Upper lobe of left lung (tissue), 6 donors: ENCODE results near the gene SYCP2L. TPM values are rescaled to one million over a fixed set of nuclear protein-coding genes. Genes with fewer than 3 reads are reported as not detected.
"Not testable (repeated sequence)": the region's sequence is repeated elsewhere in the genome, so short reads cannot be mapped to it uniquely, and the experiment has no call there.

Source experiments
- ATAC-seq, 2 donors: fragments of 200-7000 bp; cut with Tn5 transposase; one replicate each; pipeline ENCODE4 v1.9.1; 2022; ENCODE audit warnings: mild to moderate bottlenecking in 2 of 2, moderate library complexity in 2 of 2; ENCODE audit not compliant: low FRiP score in 2 of 2
- DNase-seq, 2 donors: peaks; one replicate each; pipeline ENCODE4 v3.0.0-alpha.2; 2019 to 2020
- H3K27ac ChIP-seq, 4 donors: fragments of 200-600 bp; sonication (generic); one replicate each; pipeline ENCODE4 v1.5.1; 2016 to 2019
- H3K27me3 ChIP-seq, 4 donors: fragments of 200-600 bp; sonication (generic); one replicate each; pipeline ENCODE4 v1.5.1; 2017 to 2019
- H3K36me3 ChIP-seq, 4 donors: fragments of 200-600 bp; sonication (generic); one replicate each; pipeline ENCODE4 v1.5.1; 2016 to 2019
- H3K4me1 ChIP-seq, 4 donors: fragments of 200-600 bp; sonication (generic); one replicate each; pipeline ENCODE4 v1.5.1; 2018 to 2019
- H3K4me3 ChIP-seq, 4 donors: fragments of 200-600 bp; sonication (generic); one replicate each; pipeline ENCODE4 v1.5.1; 2017 to 2019; ENCODE audit warnings: mild to moderate bottlenecking in 2 of 4, moderate library complexity in 1 of 4
- H3K9me3 ChIP-seq, 4 donors: fragments of 200-600 bp; sonication (generic); one replicate each; pipeline ENCODE4 v1.5.1; 2018 to 2019
- EP300 ChIP-seq, 4 donors: sonication (generic); formaldehyde crosslinking; IDR thresholded peaks; one replicate each; pipeline ENCODE4 v1.5.1; 2017; ENCODE audit warnings: antibody characterized with exemption in 4 of 4, control low read depth in 2 of 4
- POLR2A ChIP-seq, 4 donors: fragments of 450-650 bp; IDR thresholded peaks; one replicate each; pipeline ENCODE4 v1.5.1; 2016 to 2017; ENCODE audit warnings: antibody characterized with exemption in 4 of 4, mild to moderate bottlenecking in 2 of 4
- POLR2AphosphoS5 ChIP-seq, 2 donors: sonication (generic); formaldehyde crosslinking; IDR thresholded peaks; one replicate each; pipeline ENCODE4 v1.5.1; 2017; ENCODE audit warnings: antibody characterized with exemption in 2 of 2
- WGBS, 2 donors: methylation state at CpG; one replicate each; pipeline ENCODE4 v1.1.5; 2017 to 2018; 5-methylcytosine and 5-hydroxymethylcytosine counted together
- total RNA-seq, 6 donors: library from RNA; depleted of rRNA in 4 of 6; stranded (reverse); fragments of >200 nt in 4 of 6; gene quantifications; one replicate each; pipeline versions ENCODE4 v1.1.0 to v1.2.1, GENCODE V29; 2016 to 2021
- TF ChIP-seq, protein P1 (sequence below), 6 experiments: fragments of 450-650 bp in 4 of 6; fragments of 200-600 bp in 2 of 6; sonication (generic) in 2 of 6; IDR thresholded peaks; one replicate each; pipeline ENCODE4 v1.5.1; 2016 to 2019; ENCODE audit warnings: antibody characterized with exemption in 6 of 6
- donor health status: DM: no; HTN: no; CAD: no; lungs with moderate emphysema.
- donor health status: DM: no; HTN: yes; CAD: no; lungs with severe emphysema.

The SYCP2L gene
- total RNA-seq, 6 donors from 2014 or later, result 0.46 to 8.4 (median 1.6) TPM

DNA sequence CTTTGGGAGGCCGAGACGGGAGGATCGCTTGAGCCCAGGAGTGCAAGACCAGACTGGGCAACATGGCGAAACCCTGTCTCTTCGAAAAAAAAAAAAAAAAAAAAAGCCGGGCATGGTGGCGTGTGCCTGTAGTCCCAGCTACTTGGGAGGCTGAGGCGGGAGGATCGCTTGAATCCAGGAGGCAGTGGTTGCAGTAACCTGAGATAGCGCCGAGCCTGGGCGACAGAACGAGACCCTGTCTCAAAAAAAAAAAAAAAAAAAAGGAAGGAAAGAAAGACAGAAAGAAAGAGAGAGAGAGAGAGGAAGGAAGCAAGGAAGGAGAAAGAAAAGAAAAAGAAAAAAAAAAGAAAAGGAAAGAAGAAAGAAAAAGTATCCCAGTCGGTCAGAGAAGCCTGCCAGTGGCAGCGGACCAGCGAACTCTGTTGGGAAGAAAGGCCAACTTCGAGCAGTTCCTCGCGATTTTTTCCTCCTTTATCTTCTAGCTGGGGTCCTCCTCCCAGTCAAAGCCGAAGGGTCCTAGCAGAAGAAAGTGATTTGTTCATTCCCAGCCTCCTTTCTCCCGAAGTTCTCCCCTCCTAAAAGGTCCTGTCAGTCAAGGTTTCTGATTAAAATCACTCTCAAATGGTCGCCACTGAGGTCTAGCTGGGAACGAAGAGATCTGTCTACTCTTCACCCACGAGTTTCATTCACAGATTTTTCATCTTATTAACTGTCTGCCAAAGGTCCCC is 2.4 kb upstream of the SYCP2L start:
- Histone ChIP-seq H3K27ac (no peak overlapping the region), H3K36me3 (no peaks in the 10 kb centered on the region), H3K4me3 (no peak overlapping the region), H3K9me3 (no peaks in the 10 kb centered on the region), H3K4me1 (peaks cover 10 to 33% (median 21%) of the 10 kb centered on the region in 4 donors), H3K27me3 (peaks cover 0 to 45% (median 9%) of the 10 kb centered on the region in 4 donors)
- WGBS, 2 donors, result 31 to 34% methylated on average over 23 to 24 of the region's 24 CpGs
- ATAC-seq, result no peak
- DNase-seq, result no peak
- TF ChIP-seq EP300 (IDR thresholded peaks at IDR 0.05) (no peak), POLR2AphosphoS5 (IDR thresholded peaks at IDR 0.05) (no peak), POLR2A (IDR thresholded peaks at IDR 0.05) (no peak)
- TF ChIP-seq, protein P1, sequence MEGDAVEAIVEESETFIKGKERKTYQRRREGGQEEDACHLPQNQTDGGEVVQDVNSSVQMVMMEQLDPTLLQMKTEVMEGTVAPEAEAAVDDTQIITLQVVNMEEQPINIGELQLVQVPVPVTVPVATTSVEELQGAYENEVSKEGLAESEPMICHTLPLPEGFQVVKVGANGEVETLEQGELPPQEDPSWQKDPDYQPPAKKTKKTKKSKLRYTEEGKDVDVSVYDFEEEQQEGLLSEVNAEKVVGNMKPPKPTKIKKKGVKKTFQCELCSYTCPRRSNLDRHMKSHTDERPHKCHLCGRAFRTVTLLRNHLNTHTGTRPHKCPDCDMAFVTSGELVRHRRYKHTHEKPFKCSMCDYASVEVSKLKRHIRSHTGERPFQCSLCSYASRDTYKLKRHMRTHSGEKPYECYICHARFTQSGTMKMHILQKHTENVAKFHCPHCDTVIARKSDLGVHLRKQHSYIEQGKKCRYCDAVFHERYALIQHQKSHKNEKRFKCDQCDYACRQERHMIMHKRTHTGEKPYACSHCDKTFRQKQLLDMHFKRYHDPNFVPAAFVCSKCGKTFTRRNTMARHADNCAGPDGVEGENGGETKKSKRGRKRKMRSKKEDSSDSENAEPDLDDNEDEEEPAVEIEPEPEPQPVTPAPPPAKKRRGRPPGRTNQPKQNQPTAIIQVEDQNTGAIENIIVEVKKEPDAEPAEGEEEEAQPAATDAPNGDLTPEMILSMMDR (IDR thresholded peaks at IDR 0.05), result no peak

DNA sequence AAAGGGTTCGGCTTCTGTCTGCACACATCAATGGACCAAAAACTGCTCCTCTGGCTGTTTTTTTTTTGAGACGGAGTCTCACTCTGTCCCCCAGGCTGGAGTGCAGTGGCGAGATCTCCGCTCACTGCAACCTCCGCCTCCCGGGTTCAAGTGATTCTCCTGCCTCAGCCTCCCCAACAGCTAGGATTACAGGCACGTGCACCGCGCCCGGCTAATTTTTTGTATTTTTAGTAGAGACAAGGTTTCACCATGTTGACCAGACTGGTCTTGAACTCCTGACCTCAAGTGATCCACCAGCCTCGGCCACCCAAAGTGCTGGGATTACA is 524 bp upstream of the SYCP2L start:
- H3K4me1 ChIP-seq, result peaks cover 10 to 33% (median 21%) of the 10 kb centered on the region in 4 donors
- H3K27me3 ChIP-seq, result peaks cover 0 to 39% (median 9%) of the 10 kb centered on the region in 4 donors
- H3K4me3 ChIP-seq, result peak overlapping the region in 3 of 4 donors; percentile 38 to 50 (median 47)
- H3K36me3 ChIP-seq, ATAC-seq, H3K9me3 ChIP-seq, DNase-seq: not testable (repeated sequence)
- H3K27ac ChIP-seq, result peak overlapping the region in 2 of 4 donors; percentile 61 to 62
- WGBS, 2 donors, result 24 to 29% methylated on average over 8 to 11 of the region's 11 CpGs

DNA sequence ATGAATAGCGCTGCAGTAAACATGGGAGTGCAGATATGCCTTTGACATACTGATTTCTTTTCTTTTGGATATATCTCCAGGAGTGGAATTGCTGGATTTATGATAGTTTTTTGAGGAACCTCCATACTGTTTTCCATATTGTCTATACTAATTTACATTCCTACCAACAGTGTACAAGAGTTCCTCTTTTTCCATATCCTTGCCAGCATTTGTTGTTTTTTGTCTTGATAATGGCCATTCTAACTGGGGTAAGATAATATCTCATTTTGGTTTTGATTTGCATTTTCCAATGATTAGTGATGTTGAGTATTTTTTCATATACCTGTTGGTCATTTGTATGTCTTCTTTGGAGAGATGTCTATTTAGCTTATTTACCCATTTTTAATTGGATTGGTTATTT is 3.3 kb downstream of the SYCP2L start:
- H3K36me3 ChIP-seq, result no peaks in the 10 kb centered on the region
- H3K9me3 ChIP-seq, result no peaks in the 10 kb centered on the region
- WGBS, 2 donors, result 93 to 100% methylated on average over 1 of the region's 1 CpG
- peaks cover 9 to 16% (median 11%) of the 10 kb centered on the region in 4 donors for H3K4me1 ChIP-seq
- no peak for ATAC-seq
- DNase-seq, result no peak
- H3K4me3 ChIP-seq, result no peak overlapping the region
- H3K27ac ChIP-seq, result no peak overlapping the region
- TF ChIP-seq EP300 (IDR thresholded peaks at IDR 0.05), result no peak
- no peak for TF ChIP-seq POLR2A (IDR thresholded peaks at IDR 0.05)
- TF ChIP-seq POLR2AphosphoS5 (IDR thresholded peaks at IDR 0.05), result no peak
- TF ChIP-seq, protein P1 (IDR thresholded peaks at IDR 0.05), result no peak
- H3K27me3 ChIP-seq, result peaks cover 0 to 10% (median 0%) of the 10 kb centered on the region in 4 donors

DNA sequence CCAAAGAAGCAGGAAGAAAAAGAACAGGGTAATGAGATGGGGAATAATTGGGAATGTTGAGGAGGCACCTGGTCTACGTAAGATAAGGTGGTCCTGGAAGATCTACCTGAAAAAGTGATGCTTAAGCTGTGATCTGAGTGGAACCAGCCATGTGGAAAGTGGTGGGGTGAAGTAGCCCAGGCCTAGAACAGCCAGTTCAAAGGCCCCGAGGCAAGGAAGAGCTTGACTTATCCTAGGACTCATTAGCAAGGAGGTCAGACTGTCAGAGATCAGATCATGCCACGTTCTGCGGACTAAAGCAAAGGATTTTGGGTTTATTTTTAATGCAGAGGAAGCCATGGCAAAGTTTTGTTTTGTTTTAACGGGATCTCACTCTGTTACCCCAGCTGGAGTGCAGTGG is 5.1 kb downstream of the SYCP2L start:
- no peak for TF ChIP-seq POLR2AphosphoS5 (IDR thresholded peaks at IDR 0.05)
- TF ChIP-seq, protein P1 (IDR thresholded peaks at IDR 0.05), result no peak
- no peak for TF ChIP-seq EP300 (IDR thresholded peaks at IDR 0.05)
- TF ChIP-seq POLR2A (IDR thresholded peaks at IDR 0.05), result no peak
- H3K27ac ChIP-seq, result no peak overlapping the region

GRCh38 chr6:10894958-10895357 is 8.1 kb downstream of the SYCP2L start:
- no peaks in the 10 kb centered on the region for H3K36me3 ChIP-seq

More for the DNA sequence above, 5.1 kb downstream of the SYCP2L start:
- no peaks in the 10 kb centered on the region for H3K9me3 ChIP-seq
- no peak for DNase-seq
- no peak overlapping the region for H3K4me3 ChIP-seq
- ATAC-seq, result no peak
- peaks cover 2 to 7% (median 4%) of the 10 kb centered on the region in 4 donors for H3K4me1 ChIP-seq
- no peaks in the 10 kb centered on the region for H3K36me3 ChIP-seq
- peaks cover 0 to 2% (median 0%) of the 10 kb centered on the region in 4 donors for H3K27me3 ChIP-seq
- 86 to 87% methylated on average over 5 of the region's 5 CpGs for WGBS, 2 donors

More at GRCh38 chr6:10894958-10895357, 8.1 kb downstream of the SYCP2L start:
- Histone ChIP-seq H3K9me3 (no peaks in the 10 kb centered on the region), H3K27ac (peak overlapping the region in 2 of 4 donors; percentile 11 to 27), H3K27me3 (no peaks in the 10 kb centered on the region), H3K4me3 (no peak overlapping the region), H3K4me1 (no peaks in the 10 kb centered on the region)
- ATAC-seq (no peak), DNase-seq (no peak)
- 23 to 34% methylated on average over 6 of the region's 6 CpGs for WGBS, 2 donors
- TF ChIP-seq EP300 (IDR thresholded peaks at IDR 0.05), result peak in 1 of 4 donors; percentile 36
- TF ChIP-seq, protein P1 (IDR thresholded peaks at IDR 0.05), result no peak
